Esophagus squamous epithelium (tissue), 5 donors: ENCODE data around the gene SYTL3. TPM values are rescaled to one million over a fixed set of nuclear protein-coding genes. Genes with fewer than 3 reads are reported as not detected.
"Not testable (repeated sequence)": the region's sequence is repeated elsewhere in the genome, so short reads cannot be mapped to it uniquely, and the experiment has no call there.

Source experiments
- DNase-seq: peaks from one replicate; lab custom pipeline; 2025; lab: John Stamatoyannopoulos, UW
- H3K27ac ChIP-seq, 4 donors: fragments of 200-600 bp; sonication (generic); one replicate each; pipeline ENCODE4 v1.5.1; 2016 to 2019; ENCODE audit warnings: mild to moderate bottlenecking in 1 of 4
- H3K27me3 ChIP-seq, 4 donors: fragments of 200-600 bp; sonication (generic); 1 replicate in 3 of 4; 2 replicates in 1 of 4; pipeline versions ENCODE4 v1.5.1 to v1.6.0; 2017 to 2021; ENCODE audit warnings: antibody characterized with exemption in 1 of 4
- H3K36me3 ChIP-seq, 3 donors: fragments of 200-600 bp; sonication (generic); one replicate each; pipeline ENCODE4 v1.5.1; 2016 to 2019
- H3K4me1 ChIP-seq, 3 donors: fragments of 200-600 bp; sonication (generic); one replicate each; pipeline ENCODE4 v1.5.1; 2017 to 2019
- H3K4me3 ChIP-seq, 4 donors: fragments of 200-600 bp; sonication (generic); 1 replicate in 3 of 4; 2 replicates in 1 of 4; pipeline ENCODE4 v1.5.1; 2016 to 2019; ENCODE audit warnings: mild to moderate bottlenecking in 2 of 4, moderate library complexity in 1 of 4
- H3K9me3 ChIP-seq, 3 donors: fragments of 200-600 bp; sonication (generic); one replicate each; pipeline ENCODE4 v1.5.1; 2016 to 2019
- CTCF ChIP-seq, 6 experiments: fragments of 450-650 bp in 4 of 6; fragments of 200-600 bp in 2 of 6; sonication (generic) in 2 of 6; IDR thresholded peaks; one replicate each; pipeline ENCODE4 v1.5.1; 2016 to 2019; ENCODE audit warnings: antibody characterized with exemption in 6 of 6, mild to moderate bottlenecking in 4 of 6, moderate library complexity in 4 of 6
- POLR2A ChIP-seq, 4 donors: fragments of 450-650 bp; IDR thresholded peaks; one replicate each; pipeline ENCODE4 v1.6.1; 2017; ENCODE audit warnings: antibody characterized with exemption in 4 of 4, mild to moderate bottlenecking in 4 of 4, moderate library complexity in 3 of 4
- WGBS, 2 donors: methylation state at CpG; one replicate each; pipeline ENCODE4 v1.1.5; 2018; 5-methylcytosine and 5-hydroxymethylcytosine counted together
- intact Hi-C: fragments of 100-400 bp; cut with DNase I; formaldehyde crosslinking; loops from one replicate; pipeline ENCODE4 v1.15.0; 2022
- total RNA-seq, 4 donors: library from RNA; depleted of rRNA; stranded (reverse); fragments of >200 nt; gene quantifications; one replicate each; pipeline ENCODE4 v1.1.0, GENCODE V29; 2016
- donor health status: DM: yes; HTN: yes; CAD: no.

The SYTL3 gene
- total RNA-seq = 1 to 10 TPM; 1.6 to 8.0 (median 3.0) TPM

GRCh38 chr6:158649289-158650143 lies at the start of gene SYTL3:
Gene SYTL3, plus strand, starts transcription at chr6:158650054. Its CDS starts 13,215 bp downstream, at chr6:158663269.
- H3K4me3 ChIP-seq = peak within 1 kb of the TSS in 2 of 4 donors; percentile 11 to 32
- WGBS, 2 donors = 46 to 49% methylated on average over 13 to 15 of the region's 15 CpGs
- H3K36me3 ChIP-seq = no peaks in the 10 kb centered on the region
- H3K27me3 ChIP-seq = no peaks in the 10 kb centered on the region
- intact Hi-C loops = no loop called here
- H3K27ac ChIP-seq = peak within 1 kb of the TSS; percentile 30 to 81 (median 71)
- H3K9me3 ChIP-seq = no peaks in the 10 kb centered on the region
- TF ChIP-seq CTCF (IDR thresholded peaks at IDR 0.05) (no peak), POLR2A (IDR thresholded peaks at IDR 0.05) (peak in 2 of 4 donors; percentile 53 to 76)
- DNase-seq = peak; percentile 14
- peaks cover 3 to 35% (median 15%) of the 10 kb centered on the region in 3 donors for H3K4me1 ChIP-seq

- WGBS, 2 donors = 78 to 88% methylated on average over 12 to 15 of the region's 15 CpGs
- Histone ChIP-seq H3K9me3 (no peaks in the 10 kb centered on the region), H3K4me1 (no peaks in the 10 kb centered on the region), H3K27me3 (no peaks in the 10 kb centered on the region), H3K27ac (no peak overlapping the region), H3K4me3 (no peak overlapping the region), H3K36me3 (peaks cover 4 to 90% (median 18%) of the 10 kb centered on the region in 3 donors)
- intact Hi-C loops = loop anchor here (10.0 kb wide), 1 partner anchor 379 kb away; no protein-coding TSS in a partner anchor
- no peak for DNase-seq
- TF ChIP-seq POLR2A (IDR thresholded peaks at IDR 0.05) (no peak), CTCF (IDR thresholded peaks at IDR 0.05) (no peak)
Observed at GRCh38 chr6:158603261-158604047, 46.4 kb upstream of the SYTL3 start.

GRCh38 chr6:158604048-158604406 lies 45.8 kb upstream of the SYTL3 start:
- 83 to 87% methylated on average over 4 to 5 of the region's 6 CpGs for WGBS, 2 donors
- no peak overlapping the region for H3K4me3 ChIP-seq
- no peaks in the 10 kb centered on the region for H3K9me3 ChIP-seq
- no peak overlapping the region for H3K27ac ChIP-seq
- peaks cover 4 to 90% (median 18%) of the 10 kb centered on the region in 3 donors for H3K36me3 ChIP-seq
- DNase-seq = no peak
- no peaks in the 10 kb centered on the region for H3K4me1 ChIP-seq
- intact Hi-C loops = loop anchor here (10.0 kb wide), 1 partner anchor 379 kb away; no protein-coding TSS in a partner anchor
- no peaks in the 10 kb centered on the region for H3K27me3 ChIP-seq
- TF ChIP-seq CTCF (IDR thresholded peaks at IDR 0.05) (no peak), POLR2A (IDR thresholded peaks at IDR 0.05) (no peak)

GRCh38 chr6:158605266-158605878 lies 44.5 kb upstream of the SYTL3 start:
- intact Hi-C loops = loop anchor here (10.0 kb wide), 1 partner anchor 381 kb away; no protein-coding TSS in a partner anchor
- no peak for DNase-seq
- Histone ChIP-seq H3K4me3 (no peak overlapping the region), H3K36me3 (peaks cover 12 to 90% (median 26%) of the 10 kb centered on the region in 3 donors), H3K27me3 (no peaks in the 10 kb centered on the region), H3K27ac (no peak overlapping the region), H3K9me3 (no peaks in the 10 kb centered on the region), H3K4me1 (no peaks in the 10 kb centered on the region)
- TF ChIP-seq CTCF (IDR thresholded peaks at IDR 0.05) = peak; percentile 37 to 86 (median 72)
- TF ChIP-seq POLR2A (IDR thresholded peaks at IDR 0.05) = no peak
- WGBS, 2 donors = 26 to 46% methylated on average over 12 to 13 of the region's 13 CpGs

GRCh38 chr6:158606011-158606410 lies 43.8 kb upstream of the SYTL3 start:
- not testable (repeated sequence) for DNase-seq, H3K4me3 ChIP-seq, H3K27me3 ChIP-seq, H3K4me1 ChIP-seq, H3K27ac ChIP-seq, H3K9me3 ChIP-seq
- 86 to 87% methylated on average over 9 to 15 of the region's 15 CpGs for WGBS, 2 donors
- peaks cover 12 to 90% (median 30%) of the 10 kb centered on the region in 3 donors for H3K36me3 ChIP-seq
- intact Hi-C loops = loop anchor here (10.0 kb wide), 1 partner anchor 381 kb away; no protein-coding TSS in a partner anchor
